Measurements from ENCODE around the gene GPR107. TPM values are rescaled to one million over a fixed set of nuclear protein-coding genes. Genes with fewer than 3 reads are reported as not detected.
A peak's percentile ranks its signal among the peaks of the same experiment; 100 is the strongest.

GPR107 gene
- total RNA-seq, 2 donors from 2014 or later: 42.2 to 51.2 TPM

GRCh38 chr9:130045725-130046450 lies 7.8 kb upstream of the GPR107 start:
- Histone ChIP-seq H3K9me3 (no peaks in the 10 kb centered on the region), H3K9ac (ENCODE audit: low read depth in 2 of 2, low read length in 2 of 2) (no peak overlapping the region), H3K36me3 (no peaks in the 10 kb centered on the region), H3K27ac (peak overlapping the region; percentile 57), H3K4me1 (peaks cover 6% of the 10 kb centered on the region), H3K4me3 (no peak overlapping the region), H3K27me3 (no peaks in the 10 kb centered on the region)
- TF ChIP-seq CTCF (IDR thresholded peaks at IDR 0.05): no peak
- intact Hi-C loops (cut with DNase I): no loop called here
- DNase-seq: no peak

GRCh38 chr9:130049431-130050210 lies 4.1 kb upstream of the GPR107 start:
- Histone ChIP-seq H3K27me3 (no peaks in the 10 kb centered on the region), H3K4me1 (peaks cover 6% of the 10 kb centered on the region), H3K9me3 (no peaks in the 10 kb centered on the region), H3K36me3 (no peaks in the 10 kb centered on the region), H3K27ac (no peak overlapping the region), H3K4me3 (no peak overlapping the region), H3K9ac (ENCODE audit: low read depth in 2 of 2, low read length in 2 of 2) (no peak overlapping the region)
- no peak for DNase-seq
- intact Hi-C loops (cut with DNase I): no loop called here
- TF ChIP-seq CTCF (IDR thresholded peaks at IDR 0.05): no peak

- H3K36me3 ChIP-seq: no peaks in the 10 kb centered on the region
- H3K9ac ChIP-seq (ENCODE audit: low read depth in 2 of 2, low read length in 2 of 2): no peak overlapping the region
- no peaks in the 10 kb centered on the region for H3K9me3 ChIP-seq
- intact Hi-C loops (cut with DNase I): no loop called here
- no peaks in the 10 kb centered on the region for H3K27me3 ChIP-seq
- H3K4me3 ChIP-seq: no peak overlapping the region
- no peak for DNase-seq
- H3K27ac ChIP-seq: no peak overlapping the region
- peaks cover 6% of the 10 kb centered on the region for H3K4me1 ChIP-seq
- no peak for TF ChIP-seq CTCF (IDR thresholded peaks at IDR 0.05)
Measured at GRCh38 chr9:130050462-130050861, 3.2 kb upstream of the GPR107 start.

GRCh38 chr9:130051855-130052254 lies 1.9 kb upstream of the GPR107 start:
- Histone ChIP-seq H3K9ac (ENCODE audit: low read depth in 2 of 2, low read length in 2 of 2) (no peak overlapping the region), H3K4me3 (no peak overlapping the region), H3K4me1 (peaks cover 6% of the 10 kb centered on the region), H3K27ac (no peak overlapping the region), H3K36me3 (no peaks in the 10 kb centered on the region), H3K9me3 (no peaks in the 10 kb centered on the region), H3K27me3 (no peaks in the 10 kb centered on the region)
- no peak for TF ChIP-seq CTCF (IDR thresholded peaks at IDR 0.05)
- DNase-seq: no peak
- intact Hi-C loops (cut with DNase I): no loop called here

GRCh38 chr9:130053109-130053503 lies 600 bp upstream of the GPR107 start:
- peak overlapping the region; percentile 84 for H3K27ac ChIP-seq
- intact Hi-C loops (cut with DNase I): no loop called here
- H3K4me1 ChIP-seq: peaks cover 6% of the 10 kb centered on the region
- H3K4me3 ChIP-seq: peak overlapping the region; percentile 93
- H3K36me3 ChIP-seq: no peaks in the 10 kb centered on the region
- H3K9ac ChIP-seq (ENCODE audit: low read depth in 2 of 2, low read length in 2 of 2): peak overlapping the region; percentile 96 to 97
- no peaks in the 10 kb centered on the region for H3K27me3 ChIP-seq
- H3K9me3 ChIP-seq: no peaks in the 10 kb centered on the region
- DNase-seq: no peak
- TF ChIP-seq CTCF (IDR thresholded peaks at IDR 0.05): no peak
